BLaER1 (cell line): ENCODE results near the gene ZMYND10.
A peak's percentile ranks its signal among the peaks of the same experiment; 100 is the strongest.

Source experiments
- H3K27ac ChIP-seq: shearing (Covaris generic); formaldehyde crosslinking; 2 replicates; pipeline ENCODE4 v1.8.1; 2022
- H3K27me3 ChIP-seq: shearing (Covaris generic); formaldehyde crosslinking; 2 replicates; pipeline ENCODE4 v1.8.1; 2022
- H3K36me3 ChIP-seq: shearing (Covaris generic); formaldehyde crosslinking; 2 replicates; pipeline ENCODE4 v1.8.1; 2022
- H3K4me1 ChIP-seq: shearing (Covaris generic); formaldehyde crosslinking; 2 replicates; pipeline ENCODE4 v1.8.1; 2022
- H3K4me2 ChIP-seq: shearing (Covaris generic); formaldehyde crosslinking; 2 replicates; pipeline ENCODE4 v1.8.1; 2022
- H3K4me3 ChIP-seq: shearing (Covaris generic); formaldehyde crosslinking; 2 replicates; pipeline ENCODE4 v1.8.1; 2022
- H3K9ac ChIP-seq: shearing (Covaris generic); formaldehyde crosslinking; 2 replicates; pipeline ENCODE4 v1.8.1; 2022
- H3K9me3 ChIP-seq: shearing (Covaris generic); formaldehyde crosslinking; 2 replicates; pipeline ENCODE4 v1.8.1; 2022
- H4K20me1 ChIP-seq: shearing (Covaris generic); formaldehyde crosslinking; 2 replicates; pipeline ENCODE4 v1.8.1; 2022
- Cebpa-rat ChIP-seq: shearing (Covaris generic); IDR thresholded peaks from 2 replicates; pipeline ENCODE4 v1.8.1; 2022

ZMYND10 gene

GRCh38 chr3:50371133-50371685 lies 25.7 kb upstream of the ZMYND10 start:
- Histone ChIP-seq H3K27ac (no peak overlapping the region), H3K4me1 (peaks cover 51% of the 10 kb centered on the region), H3K9ac (no peak overlapping the region), H3K4me3 (no peak overlapping the region), H3K36me3 (no peaks in the 10 kb centered on the region), H3K4me2 (no peak overlapping the region), H3K9me3 (no peaks in the 10 kb centered on the region), H3K27me3 (no peaks in the 10 kb centered on the region), H4K20me1 (no peaks in the 10 kb centered on the region)
- no peak for TF ChIP-seq Cebpa-rat

- Histone ChIP-seq H3K27ac (no peak overlapping the region), H3K9ac (no peak overlapping the region), H3K4me1 (peaks cover 51% of the 10 kb centered on the region)
These were observed 25.1 kb upstream of the ZMYND10 start for GRCh38 chr3:50370594-50370993.

GRCh38 chr3:50369012-50369670 lies 23.6 kb upstream of the ZMYND10 start:
- Histone ChIP-seq H3K27ac (no peak overlapping the region; the same call in 1 of the 2 replicates), H3K4me1 (peaks cover 50% of the 10 kb centered on the region), H3K4me3 (no peak overlapping the region), H4K20me1 (no peaks in the 10 kb centered on the region), H3K9ac (no peak overlapping the region), H3K9me3 (no peaks in the 10 kb centered on the region), H3K36me3 (no peaks in the 10 kb centered on the region), H3K27me3 (no peaks in the 10 kb centered on the region), H3K4me2 (peak overlapping the region; percentile 24; the same call in 1 of the 2 replicates)
- TF ChIP-seq Cebpa-rat: no peak

More at GRCh38 chr3:50370594-50370993, 25.1 kb upstream of the ZMYND10 start:
- Histone ChIP-seq H4K20me1 (no peaks in the 10 kb centered on the region), H3K27me3 (no peaks in the 10 kb centered on the region), H3K4me3 (no peak overlapping the region), H3K9me3 (no peaks in the 10 kb centered on the region), H3K36me3 (no peaks in the 10 kb centered on the region), H3K4me2 (no peak overlapping the region)
- TF ChIP-seq Cebpa-rat: no peak

- Histone ChIP-seq H4K20me1 (no peaks in the 10 kb centered on the region), H3K27me3 (no peaks in the 10 kb centered on the region), H3K36me3 (no peaks in the 10 kb centered on the region), H3K4me1 (peaks cover 39% of the 10 kb centered on the region), H3K27ac (peak overlapping the region; percentile 84), H3K9me3 (no peaks in the 10 kb centered on the region), H3K4me2 (peak overlapping the region; percentile 97), H3K9ac (peak overlapping the region; percentile 81), H3K4me3 (peak overlapping the region; percentile 73)
- no peak for TF ChIP-seq Cebpa-rat
These were observed 20.3 kb upstream of the ZMYND10 start for GRCh38 chr3:50365842-50366220.

GRCh38 chr3:50365080-50365841 lies 19.7 kb upstream of the ZMYND10 start:
- peak overlapping the region; percentile 73 for H3K4me3 ChIP-seq
- no peaks in the 10 kb centered on the region for H3K36me3 ChIP-seq
- no peaks in the 10 kb centered on the region for H4K20me1 ChIP-seq
- H3K27me3 ChIP-seq: no peaks in the 10 kb centered on the region
- peak overlapping the region; percentile 84 for H3K27ac ChIP-seq
- H3K4me2 ChIP-seq: peak overlapping the region; percentile 97
- H3K9me3 ChIP-seq: no peaks in the 10 kb centered on the region
- H3K4me1 ChIP-seq: peaks cover 39% of the 10 kb centered on the region
- no peak for TF ChIP-seq Cebpa-rat
- H3K9ac ChIP-seq: peak overlapping the region; percentile 81

GRCh38 chr3:50364573-50365079 lies 19.1 kb upstream of the ZMYND10 start:
- Histone ChIP-seq H3K4me2 (peak overlapping the region; percentile 97), H3K4me1 (peaks cover 45% of the 10 kb centered on the region), H3K36me3 (no peaks in the 10 kb centered on the region), H3K4me3 (peak overlapping the region; percentile 73), H3K9me3 (no peaks in the 10 kb centered on the region), H3K27ac (peak overlapping the region; percentile 46), H3K27me3 (no peaks in the 10 kb centered on the region), H4K20me1 (no peaks in the 10 kb centered on the region), H3K9ac (peak overlapping the region; percentile 81; the same call in 1 of the 2 replicates)
- TF ChIP-seq Cebpa-rat: no peak

GRCh38 chr3:50359760-50360110 lies 14.2 kb upstream of the ZMYND10 start:
- Histone ChIP-seq H3K9ac (no peak overlapping the region), H3K27me3 (no peaks in the 10 kb centered on the region), H3K9me3 (no peaks in the 10 kb centered on the region), H3K4me3 (no peak overlapping the region), H3K27ac (no peak overlapping the region), H3K36me3 (peaks cover 38% of the 10 kb centered on the region), H3K4me2 (peak overlapping the region; percentile 53), H4K20me1 (peaks cover 44% of the 10 kb centered on the region), H3K4me1 (peaks cover 57% of the 10 kb centered on the region)
- TF ChIP-seq Cebpa-rat: no peak

- no peaks in the 10 kb centered on the region for H3K9me3 ChIP-seq
- peak within 1 kb of the TSS; percentile 100 for H3K4me2 ChIP-seq
- peak within 1 kb of the TSS; percentile 95 for H3K9ac ChIP-seq
- no peak for TF ChIP-seq Cebpa-rat
- H4K20me1 ChIP-seq: peaks cover 50% of the 10 kb centered on the region
- peaks cover 44% of the 10 kb centered on the region for H3K36me3 ChIP-seq
- H3K4me3 ChIP-seq: peak within 1 kb of the TSS; percentile 90
- no peaks in the 10 kb centered on the region for H3K27me3 ChIP-seq
- H3K4me1 ChIP-seq: peaks cover 51% of the 10 kb centered on the region
- peak within 1 kb of the TSS; percentile 95 for H3K27ac ChIP-seq
These were observed 13.6 kb upstream of the ZMYND10 start, which contains the start of gene TMEM115 for GRCh38 chr3:50358911-50359759. Gene TMEM115 (minus strand): TSS chr3:50359521. CDS start chr3:50359063, 458 bp downstream.

GRCh38 chr3:50358355-50358910 lies 12.9 kb upstream of the ZMYND10 start:
- H3K9ac ChIP-seq: peak overlapping the region; percentile 95
- peaks cover 51% of the 10 kb centered on the region for H3K36me3 ChIP-seq
- H3K4me3 ChIP-seq: peak overlapping the region; percentile 90
- H3K27ac ChIP-seq: peak overlapping the region; percentile 95
- H3K27me3 ChIP-seq: no peaks in the 10 kb centered on the region
- peaks cover 50% of the 10 kb centered on the region for H3K4me1 ChIP-seq
- H3K9me3 ChIP-seq: no peaks in the 10 kb centered on the region
- peak overlapping the region; percentile 100 for H3K4me2 ChIP-seq
- peaks cover 57% of the 10 kb centered on the region for H4K20me1 ChIP-seq
- TF ChIP-seq Cebpa-rat: no peak
